ENCODE results near the gene ACSM4.

The ACSM4 gene

GRCh38 chr12:7293670-7294069 is 10.2 kb upstream of the ACSM4 start:
- no peak overlapping the region for H3K27ac ChIP-seq (ENCODE audit: low read depth, low read length, severe bottlenecking)
- H3K36me3 ChIP-seq (ENCODE audit: control insufficient read depth, insufficient read depth, low read length): no peaks in the 10 kb centered on the region
- no peak overlapping the region for H3K4me3 ChIP-seq (ENCODE audit: extremely low read depth, insufficient read depth, low read length, poor library complexity, severe bottlenecking)
- 83 to 100% methylated on average over 1 of the region's 1 CpG for WGBS, 2 experiments (ENCODE audit: insufficient coverage in 2 of 2)
- no peaks in the 10 kb centered on the region for H3K4me1 ChIP-seq (ENCODE audit: control insufficient read depth, insufficient read depth, low read length, poor library complexity, severe bottlenecking)
- peaks cover 13% of the 10 kb centered on the region for H3K9me3 ChIP-seq (ENCODE audit: control insufficient read depth, low read length)

GRCh38 chr12:7295529-7295928 is 8.3 kb upstream of the ACSM4 start:
- no peak overlapping the region for H3K27ac ChIP-seq (ENCODE audit: low read depth, low read length, severe bottlenecking)
- 100% methylated on average over 1 of the region's 1 CpG; no CpG with 5 or more reads in 1 of the 2 experiments for WGBS, 2 experiments (ENCODE audit: insufficient coverage in 2 of 2)
- H3K4me1 ChIP-seq (ENCODE audit: control insufficient read depth, insufficient read depth, low read length, poor library complexity, severe bottlenecking): no peaks in the 10 kb centered on the region
- no peak overlapping the region for H3K4me3 ChIP-seq (ENCODE audit: extremely low read depth, insufficient read depth, low read length, poor library complexity, severe bottlenecking)
- peaks cover 6% of the 10 kb centered on the region for H3K9me3 ChIP-seq (ENCODE audit: control insufficient read depth, low read length)
- no peaks in the 10 kb centered on the region for H3K36me3 ChIP-seq (ENCODE audit: control insufficient read depth, insufficient read depth, low read length)

GRCh38 chr12:7297865-7298264 is 6.0 kb upstream of the ACSM4 start:
- Histone ChIP-seq H3K9me3 (ENCODE audit: control insufficient read depth, low read length) (no peaks in the 10 kb centered on the region), H3K4me1 (ENCODE audit: control insufficient read depth, insufficient read depth, low read length, poor library complexity, severe bottlenecking) (no peaks in the 10 kb centered on the region)
- no CpG with 5 or more reads among the region's 2 CpGs for WGBS, 2 experiments (ENCODE audit: insufficient coverage in 2 of 2)

GRCh38 chr12:7302266-7302986 is 1.4 kb upstream of the ACSM4 start:
- H3K4me1 ChIP-seq (ENCODE audit: control insufficient read depth, insufficient read depth, low read length, poor library complexity, severe bottlenecking): no peaks in the 10 kb centered on the region
- H3K4me3 ChIP-seq (ENCODE audit: extremely low read depth, insufficient read depth, low read length, poor library complexity, severe bottlenecking): no peak overlapping the region
- H3K9me3 ChIP-seq (ENCODE audit: control insufficient read depth, low read length): no peaks in the 10 kb centered on the region
- no peak overlapping the region for H3K27ac ChIP-seq (ENCODE audit: low read depth, low read length, severe bottlenecking)
- WGBS, 2 experiments (ENCODE audit: insufficient coverage in 2 of 2): 100% methylated on average over 3 of the region's 5 CpGs; no CpG with 5 or more reads in 1 of the 2 experiments
- no peaks in the 10 kb centered on the region for H3K36me3 ChIP-seq (ENCODE audit: control insufficient read depth, insufficient read depth, low read length)

More at GRCh38 chr12:7297865-7298264, 6.0 kb upstream of the ACSM4 start:
- H3K4me3 ChIP-seq (ENCODE audit: extremely low read depth, insufficient read depth, low read length, poor library complexity, severe bottlenecking): no peak overlapping the region
- no peak overlapping the region for H3K27ac ChIP-seq (ENCODE audit: low read depth, low read length, severe bottlenecking)
- no peaks in the 10 kb centered on the region for H3K36me3 ChIP-seq (ENCODE audit: control insufficient read depth, insufficient read depth, low read length)

- no peak overlapping the region for H3K27ac ChIP-seq (ENCODE audit: low read depth, low read length, severe bottlenecking)
- no peaks in the 10 kb centered on the region for H3K9me3 ChIP-seq (ENCODE audit: control insufficient read depth, low read length)
- H3K4me1 ChIP-seq (ENCODE audit: control insufficient read depth, insufficient read depth, low read length, poor library complexity, severe bottlenecking): no peaks in the 10 kb centered on the region
- no peak overlapping the region for H3K4me3 ChIP-seq (ENCODE audit: extremely low read depth, insufficient read depth, low read length, poor library complexity, severe bottlenecking)
- no peaks in the 10 kb centered on the region for H3K36me3 ChIP-seq (ENCODE audit: control insufficient read depth, insufficient read depth, low read length)
- 83% methylated on average over 1 of the region's 2 CpGs; no CpG with 5 or more reads in 1 of the 2 experiments for WGBS, 2 experiments (ENCODE audit: insufficient coverage in 2 of 2)
Observed at GRCh38 chr12:7303230-7303629, 642 bp upstream of the ACSM4 start.

GRCh38 chr12:7304456-7304855 is 584 bp downstream of the ACSM4 start:
- no peaks in the 10 kb centered on the region for H3K9me3 ChIP-seq (ENCODE audit: control insufficient read depth, low read length)
- WGBS, 2 experiments (ENCODE audit: insufficient coverage in 2 of 2): 71 to 88% methylated on average over 3 to 4 of the region's 5 CpGs
- no peak overlapping the region for H3K4me3 ChIP-seq (ENCODE audit: extremely low read depth, insufficient read depth, low read length, poor library complexity, severe bottlenecking)
- H3K36me3 ChIP-seq (ENCODE audit: control insufficient read depth, insufficient read depth, low read length): no peaks in the 10 kb centered on the region
- H3K27ac ChIP-seq (ENCODE audit: low read depth, low read length, severe bottlenecking): no peak overlapping the region
- no peaks in the 10 kb centered on the region for H3K4me1 ChIP-seq (ENCODE audit: control insufficient read depth, insufficient read depth, low read length, poor library complexity, severe bottlenecking)

DNA sequence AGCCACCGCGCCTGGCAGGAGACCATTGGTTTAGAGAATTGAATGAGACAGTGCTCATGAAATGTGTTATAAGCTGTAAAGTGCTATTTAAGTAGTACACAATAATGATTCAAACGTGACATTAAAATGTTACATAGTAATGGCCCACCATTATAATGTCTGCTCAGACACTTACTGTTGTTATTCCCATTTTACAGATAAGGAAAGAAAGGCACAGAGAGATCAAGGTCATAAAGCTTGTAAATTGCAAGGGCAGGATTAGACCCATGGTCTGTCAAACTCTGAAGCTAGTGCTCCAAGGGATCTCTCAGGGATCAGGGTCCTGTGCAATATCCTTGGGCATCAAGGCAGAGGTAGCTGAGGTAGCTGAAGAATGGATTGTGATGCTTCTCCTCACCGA is 6.2 kb downstream of the ACSM4 start:
- H3K27ac ChIP-seq (ENCODE audit: low read depth, low read length, severe bottlenecking): no peak overlapping the region
- no peaks in the 10 kb centered on the region for H3K4me1 ChIP-seq (ENCODE audit: control insufficient read depth, insufficient read depth, low read length, poor library complexity, severe bottlenecking)
- no peaks in the 10 kb centered on the region for H3K36me3 ChIP-seq (ENCODE audit: control insufficient read depth, insufficient read depth, low read length)
- WGBS, 2 experiments (ENCODE audit: insufficient coverage in 2 of 2): 76 to 88% methylated on average over 1 to 2 of the region's 4 CpGs
- no peaks in the 10 kb centered on the region for H3K9me3 ChIP-seq (ENCODE audit: control insufficient read depth, low read length)
- no peak overlapping the region for H3K4me3 ChIP-seq (ENCODE audit: extremely low read depth, insufficient read depth, low read length, poor library complexity, severe bottlenecking)

DNA sequence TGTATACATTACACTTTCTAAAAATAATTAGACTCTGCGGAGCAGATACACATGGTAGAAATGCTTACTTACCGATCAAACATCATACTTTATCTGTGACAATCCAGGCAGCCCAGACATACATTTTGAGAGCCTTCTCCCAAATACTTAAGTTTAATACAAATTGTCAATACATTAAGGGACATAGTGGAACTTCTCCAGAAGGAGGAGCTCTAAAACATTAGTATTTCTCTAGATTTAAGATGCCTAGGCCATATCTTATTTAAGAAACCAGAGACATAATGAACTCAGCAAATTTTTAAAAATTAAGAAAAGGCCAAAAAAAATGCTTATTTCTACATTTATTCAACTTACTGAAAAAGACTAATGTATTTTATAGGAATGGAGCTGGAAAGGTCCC is 16.1 kb downstream of the ACSM4 start:
- whole genome bisulfite sequencing, 2 experiments (ENCODE audit: insufficient coverage in 2 of 2): no CpG with 5 or more reads among the region's 2 CpGs
- Histone ChIP-seq H3K27ac (ENCODE audit: low read depth, low read length, severe bottlenecking) (no peak overlapping the region), H3K9me3 (ENCODE audit: control insufficient read depth, low read length) (no peaks in the 10 kb centered on the region), H3K4me1 (ENCODE audit: control insufficient read depth, insufficient read depth, low read length, poor library complexity, severe bottlenecking) (no peaks in the 10 kb centered on the region), H3K36me3 (ENCODE audit: control insufficient read depth, insufficient read depth, low read length) (no peaks in the 10 kb centered on the region), H3K4me3 (ENCODE audit: extremely low read depth, insufficient read depth, low read length, poor library complexity, severe bottlenecking) (no peak overlapping the region)

GRCh38 chr12:7321624-7322023 is 17.8 kb downstream of the ACSM4 start:
- Histone ChIP-seq H3K9me3 (ENCODE audit: control insufficient read depth, low read length) (no peaks in the 10 kb centered on the region), H3K27ac (ENCODE audit: low read depth, low read length, severe bottlenecking) (no peak overlapping the region), H3K4me3 (ENCODE audit: extremely low read depth, insufficient read depth, low read length, poor library complexity, severe bottlenecking) (no peak overlapping the region), H3K36me3 (ENCODE audit: control insufficient read depth, insufficient read depth, low read length) (no peaks in the 10 kb centered on the region), H3K4me1 (ENCODE audit: control insufficient read depth, insufficient read depth, low read length, poor library complexity, severe bottlenecking) (no peaks in the 10 kb centered on the region)
- no CpG with 5 or more reads among the region's 2 CpGs for WGBS, 2 experiments (ENCODE audit: insufficient coverage in 2 of 2)

DNA sequence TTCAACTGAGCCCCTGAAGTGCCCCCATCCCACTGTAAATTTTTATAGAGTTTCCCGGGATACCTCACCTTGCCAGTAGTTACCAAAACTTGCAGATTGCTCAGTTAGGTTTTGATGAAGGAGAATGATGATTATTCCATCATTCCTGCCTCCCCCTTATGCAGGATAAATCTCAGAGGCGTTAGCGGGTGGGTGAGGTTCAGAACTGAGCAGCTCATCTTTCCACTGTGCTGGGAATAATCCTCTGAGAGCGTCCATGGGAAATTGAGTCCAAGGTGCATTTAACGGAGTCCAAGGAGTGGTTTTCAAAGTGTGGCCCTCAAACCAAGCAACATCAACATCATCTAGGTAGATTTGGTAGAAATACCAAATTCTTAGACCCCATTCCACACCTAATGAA is 18.7 kb downstream of the ACSM4 start:
- no peaks in the 10 kb centered on the region for H3K9me3 ChIP-seq (ENCODE audit: control insufficient read depth, low read length)
- no peak overlapping the region for H3K4me3 ChIP-seq (ENCODE audit: extremely low read depth, insufficient read depth, low read length, poor library complexity, severe bottlenecking)
- H3K27ac ChIP-seq (ENCODE audit: low read depth, low read length, severe bottlenecking): no peak overlapping the region
- no peaks in the 10 kb centered on the region for H3K36me3 ChIP-seq (ENCODE audit: control insufficient read depth, insufficient read depth, low read length)
- 92 to 93% methylated on average over 2 to 3 of the region's 5 CpGs for WGBS, 2 experiments (ENCODE audit: insufficient coverage in 2 of 2)
- no peaks in the 10 kb centered on the region for H3K4me1 ChIP-seq (ENCODE audit: control insufficient read depth, insufficient read depth, low read length, poor library complexity, severe bottlenecking)

DNA sequence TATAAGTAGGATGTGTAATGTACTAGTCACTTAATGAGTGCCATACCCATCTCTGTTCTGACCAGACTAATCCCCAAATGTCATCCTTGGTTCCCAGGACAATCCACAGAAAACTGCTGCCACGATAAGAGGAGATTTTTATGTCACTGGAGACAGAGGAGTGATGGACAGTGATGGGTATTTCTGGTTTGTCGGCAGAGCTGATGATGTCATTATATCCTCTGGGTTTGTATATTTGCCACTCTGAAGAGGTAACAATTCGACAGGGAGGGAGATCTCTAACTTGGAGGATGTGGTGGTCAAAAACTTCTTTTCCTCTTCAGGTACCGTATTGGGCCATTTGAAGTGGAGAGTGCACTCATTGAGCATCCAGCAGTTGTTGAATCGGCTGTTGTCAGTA is 20.3 kb downstream of the ACSM4 start:
- Histone ChIP-seq H3K36me3 (ENCODE audit: control insufficient read depth, insufficient read depth, low read length) (no peaks in the 10 kb centered on the region), H3K4me3 (ENCODE audit: extremely low read depth, insufficient read depth, low read length, poor library complexity, severe bottlenecking) (no peak overlapping the region), H3K9me3 (ENCODE audit: control insufficient read depth, low read length) (no peaks in the 10 kb centered on the region), H3K4me1 (ENCODE audit: control insufficient read depth, insufficient read depth, low read length, poor library complexity, severe bottlenecking) (no peaks in the 10 kb centered on the region), H3K27ac (ENCODE audit: low read depth, low read length, severe bottlenecking) (no peak overlapping the region)
- WGBS, 2 experiments (ENCODE audit: insufficient coverage in 2 of 2): 81 to 100% methylated on average over 2 to 3 of the region's 5 CpGs
